ENCODE results near the gene PIANP. TPM values are rescaled to one million over a fixed set of nuclear protein-coding genes. Genes with fewer than 3 reads are reported as not detected.

The PIANP gene
- total RNA-seq, 1 donor from 2014 or later: 48.8 TPM

DNA sequence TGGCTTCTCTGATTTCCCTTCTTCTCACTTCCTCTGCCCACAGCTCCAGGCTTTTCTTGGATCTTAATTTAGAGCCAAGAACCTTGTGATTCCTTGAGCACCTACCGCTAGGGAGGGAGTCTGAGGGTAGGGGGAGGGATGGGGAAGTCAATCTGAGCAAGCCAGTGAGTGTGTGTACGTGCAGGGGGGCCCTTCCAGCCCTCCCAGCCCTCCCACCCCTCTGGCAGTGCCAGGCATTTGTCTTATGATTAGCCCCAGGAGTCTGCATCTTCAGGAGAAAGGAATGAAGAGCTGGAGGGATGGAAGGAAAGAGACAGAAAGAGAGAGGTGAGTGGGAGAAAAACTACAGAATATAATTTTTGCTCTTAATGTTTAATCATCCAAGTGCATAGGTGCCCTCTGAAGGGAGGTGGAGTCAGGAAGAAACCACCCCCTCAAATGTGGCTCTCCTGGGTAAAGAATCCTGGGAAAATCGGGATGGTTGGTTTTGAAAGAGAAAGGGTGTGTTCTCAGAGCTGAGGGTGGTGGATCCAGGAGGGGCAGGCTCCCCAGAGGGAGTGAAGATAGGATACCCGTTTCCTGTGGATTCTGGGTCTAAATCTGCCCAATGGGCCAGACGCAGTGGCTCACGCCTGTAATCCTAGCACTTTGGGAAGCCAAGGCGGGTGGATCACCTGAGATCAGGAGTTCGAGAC is 2.1 kb downstream of the PIANP start:
- peaks cover 20% of the 10 kb centered on the region for H3K4me1 Mint-ChIP-seq (ENCODE audit: low read depth, unreplicated experiment)
- H3K4me3 Mint-ChIP-seq (ENCODE audit: unreplicated experiment): peak overlapping the region; percentile 98
- peak overlapping the region; percentile 72 for H3K27ac Mint-ChIP-seq (ENCODE audit: unreplicated experiment)
- TF ChIP-seq CTCF (IDR thresholded peaks at IDR 0.05; ENCODE audit: partially characterized antibody, unreplicated experiment): no peak
- peaks cover 8% of the 10 kb centered on the region for H3K36me3 Mint-ChIP-seq (ENCODE audit: unreplicated experiment)
- peaks cover 43% of the 10 kb centered on the region for H3K9me3 Mint-ChIP-seq (ENCODE audit: unreplicated experiment)
- DNase-seq: no peak
- H3K27me3 Mint-ChIP-seq (ENCODE audit: unreplicated experiment): peaks cover 33% of the 10 kb centered on the region

- Mint-ChIP-seq H3K36me3 (ENCODE audit: unreplicated experiment) (peaks cover 9% of the 10 kb centered on the region), H3K4me3 (ENCODE audit: unreplicated experiment) (peak overlapping the region; percentile 98), H3K27me3 (ENCODE audit: unreplicated experiment) (peaks cover 35% of the 10 kb centered on the region), H3K4me1 (ENCODE audit: low read depth, unreplicated experiment) (peaks cover 17% of the 10 kb centered on the region), H3K27ac (ENCODE audit: unreplicated experiment) (no peak overlapping the region), H3K9me3 (ENCODE audit: unreplicated experiment) (peaks cover 42% of the 10 kb centered on the region)
- DNase-seq: peak; percentile 41
- TF ChIP-seq CTCF (IDR thresholded peaks at IDR 0.05; ENCODE audit: partially characterized antibody, unreplicated experiment): peak; percentile 27
Measured at GRCh38 chr12:6697584-6698351, 2.8 kb downstream of the PIANP start.

DNA sequence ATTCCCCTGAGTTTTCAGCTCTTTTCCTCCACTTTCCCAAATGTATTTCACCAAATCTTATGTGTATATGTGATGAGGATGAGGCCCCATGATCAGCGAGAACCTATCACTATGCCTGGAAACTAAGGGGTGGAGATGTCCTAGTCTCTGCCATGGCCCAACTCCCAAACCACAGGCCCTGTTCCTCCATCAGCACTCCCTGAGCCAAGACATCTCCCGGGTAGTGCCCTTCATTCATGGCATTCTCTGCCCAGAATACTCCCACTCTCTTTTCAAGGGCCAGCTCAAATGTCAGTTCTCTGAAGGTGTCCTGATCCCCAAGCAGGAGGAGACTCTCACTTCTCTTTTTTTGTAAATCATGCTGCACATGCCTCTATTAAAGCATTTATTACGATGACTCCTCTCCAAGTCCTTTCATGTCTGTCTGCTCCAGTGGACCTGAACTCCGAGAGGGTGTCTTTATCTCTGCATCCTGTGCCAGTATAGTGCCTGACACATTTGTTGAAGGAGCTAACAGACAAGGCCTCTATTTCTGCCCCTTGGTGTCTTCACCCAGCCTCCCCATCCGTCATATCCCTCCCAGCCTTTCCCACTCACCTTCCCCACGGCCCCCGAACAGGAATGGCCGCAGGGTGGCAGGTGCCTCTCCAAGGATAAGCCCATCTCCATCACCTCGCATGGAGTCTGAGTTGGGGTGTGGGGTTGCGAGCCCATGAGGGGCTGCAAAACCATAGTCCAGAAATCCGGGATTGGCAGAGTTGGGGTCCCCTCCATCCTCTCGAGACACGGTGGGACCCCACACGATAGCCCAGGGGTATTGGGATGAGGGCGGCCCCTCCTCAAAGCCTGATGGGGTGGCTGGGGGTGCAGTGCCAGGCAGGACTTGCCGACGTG is 3.7 kb downstream of the PIANP start:
- Mint-ChIP-seq H3K27ac (ENCODE audit: unreplicated experiment) (peak overlapping the region; percentile 52), H3K9me3 (ENCODE audit: unreplicated experiment) (peaks cover 40% of the 10 kb centered on the region), H3K27me3 (ENCODE audit: unreplicated experiment) (peaks cover 37% of the 10 kb centered on the region), H3K4me1 (ENCODE audit: low read depth, unreplicated experiment) (peaks cover 17% of the 10 kb centered on the region), H3K36me3 (ENCODE audit: unreplicated experiment) (peaks cover 12% of the 10 kb centered on the region), H3K4me3 (ENCODE audit: unreplicated experiment) (peak overlapping the region; percentile 17)
- no peak for DNase-seq
- no peak for TF ChIP-seq CTCF (IDR thresholded peaks at IDR 0.05; ENCODE audit: partially characterized antibody, unreplicated experiment)

DNA sequence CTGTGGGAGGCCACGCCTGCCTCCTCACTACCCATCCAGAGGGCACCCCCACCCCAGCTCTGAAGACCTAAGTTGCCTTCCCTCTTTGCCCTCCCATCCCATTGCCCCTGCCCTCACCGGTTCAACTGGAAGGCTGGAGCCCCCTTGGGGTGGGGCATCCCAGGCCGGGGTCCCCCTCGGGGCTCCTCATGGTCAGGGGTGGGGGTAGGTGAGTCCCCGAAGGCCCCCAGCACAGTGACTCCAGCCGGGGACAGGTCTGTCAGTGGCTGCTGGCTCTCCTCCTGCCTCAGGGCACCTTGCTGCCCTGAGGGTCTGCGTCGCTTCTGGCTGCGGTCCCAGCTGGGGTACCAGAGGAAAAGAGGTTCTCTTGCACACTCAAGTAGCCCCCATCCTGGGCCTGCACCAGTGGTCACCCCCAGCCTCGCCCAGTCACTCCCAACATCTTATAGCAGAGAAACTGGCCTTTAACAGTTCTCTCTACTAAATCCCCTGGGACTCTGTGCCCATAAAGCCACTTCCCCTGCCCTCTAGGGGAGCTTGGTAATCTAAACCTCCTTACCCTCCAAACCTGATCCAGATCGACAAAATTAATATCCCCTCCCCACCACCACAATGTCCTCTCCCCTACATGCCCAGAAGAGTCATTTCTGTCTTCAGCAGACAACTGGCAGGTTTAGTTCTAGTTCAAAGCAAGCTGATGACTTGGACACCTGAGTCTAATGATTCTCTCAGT is 5.1 kb downstream of the PIANP start:
- Mint-ChIP-seq H3K36me3 (ENCODE audit: unreplicated experiment) (peaks cover 8% of the 10 kb centered on the region), H3K4me3 (ENCODE audit: unreplicated experiment) (peak overlapping the region; percentile 20), H3K9me3 (ENCODE audit: unreplicated experiment) (peaks cover 29% of the 10 kb centered on the region), H3K4me1 (ENCODE audit: low read depth, unreplicated experiment) (peaks cover 17% of the 10 kb centered on the region), H3K27ac (ENCODE audit: unreplicated experiment) (no peak overlapping the region), H3K27me3 (ENCODE audit: unreplicated experiment) (peaks cover 27% of the 10 kb centered on the region)
- no peak for TF ChIP-seq CTCF (IDR thresholded peaks at IDR 0.05; ENCODE audit: partially characterized antibody, unreplicated experiment)
- DNase-seq: no peak
